MCF 10A (cell line): ENCODE results near the gene PRSS50. TPM values are rescaled to one million over a fixed set of nuclear protein-coding genes. Genes with fewer than 3 reads are reported as not detected.

Experiments
- BruUV-seq: library from RNA; stranded (reverse); fragments of 400-500 nt; replicated peaks from 2 replicates; lab custom pipeline; 2021; lab: Mats Ljungman, UMichigan
- CTCF ChIA-PET: fragments of 300-600 bp; sonication (Branson Sonifier 250); formaldehyde crosslinking; extraction: SDS; loops from one replicate; lab custom pipeline; 2021; ENCODE audit warnings: antibody characterized with exemption, inconsistent platforms; lab: Yijun Ruan, JAX
- POLR2A ChIA-PET: fragments of 300-600, 350-650 bp; sonication (Branson Sonifier 250); formaldehyde crosslinking; extraction: SDS; loops from one replicate; lab custom pipeline; 2020; ENCODE audit warnings: antibody characterized with exemption, inconsistent platforms; lab: Yijun Ruan, JAX
- DNase-seq: peaks from one replicate; pipeline ENCODE4 v3.0.0-alpha.2; 2018; ENCODE audit not compliant: unreplicated experiment
- H3K27ac Mint-ChIP-seq: one replicate; pipeline ENCODE4 v1.8.0; 2022; ENCODE audit warnings: mild to moderate bottlenecking, low read depth, mixed read lengths; ENCODE audit not compliant: unreplicated experiment
- H3K27me3 Mint-ChIP-seq: one replicate; pipeline ENCODE4 v1.8.0; 2022; ENCODE audit warnings: mixed read lengths; ENCODE audit not compliant: insufficient read depth, unreplicated experiment
- H3K36me3 Mint-ChIP-seq: one replicate; pipeline ENCODE4 v1.8.0; 2022; ENCODE audit warnings: mild to moderate bottlenecking, moderate library complexity, mixed read lengths; ENCODE audit not compliant: insufficient read depth, unreplicated experiment
- H3K4me1 Mint-ChIP-seq: one replicate; pipeline ENCODE4 v1.8.0; 2022; ENCODE audit warnings: mixed read lengths; ENCODE audit not compliant: insufficient read depth, unreplicated experiment
- H3K4me3 Mint-ChIP-seq: one replicate; pipeline ENCODE4 v1.8.0; 2022; ENCODE audit warnings: mild to moderate bottlenecking, moderate library complexity, mixed read lengths; ENCODE audit not compliant: unreplicated experiment
- H3K9me3 Mint-ChIP-seq: one replicate; pipeline ENCODE4 v1.8.0; 2022; ENCODE audit warnings: mixed read lengths; ENCODE audit not compliant: unreplicated experiment
- intact Hi-C: fragments of 100-400 bp; cut with micrococcal nuclease; formaldehyde crosslinking; loops from 2 replicates; pipeline ENCODE4 v1.14.1; 2022
- total RNA-seq: library from RNA; stranded (reverse); gene quantifications from 2 replicates; pipeline ENCODE4 v1.2.3, GENCODE V29; 2022
- TF ChIP-seq, protein P1 (sequence below): fragments of 200-600 bp; IDR thresholded peaks from one replicate; pipeline ENCODE4 v1.8.0; 2022; ENCODE audit warnings: antibody characterized with exemption, mild to moderate bottlenecking; ENCODE audit not compliant: unreplicated experiment

Gene PRSS50
- total RNA-seq, 1 experiment from 2014 or later = not detected

DNA sequence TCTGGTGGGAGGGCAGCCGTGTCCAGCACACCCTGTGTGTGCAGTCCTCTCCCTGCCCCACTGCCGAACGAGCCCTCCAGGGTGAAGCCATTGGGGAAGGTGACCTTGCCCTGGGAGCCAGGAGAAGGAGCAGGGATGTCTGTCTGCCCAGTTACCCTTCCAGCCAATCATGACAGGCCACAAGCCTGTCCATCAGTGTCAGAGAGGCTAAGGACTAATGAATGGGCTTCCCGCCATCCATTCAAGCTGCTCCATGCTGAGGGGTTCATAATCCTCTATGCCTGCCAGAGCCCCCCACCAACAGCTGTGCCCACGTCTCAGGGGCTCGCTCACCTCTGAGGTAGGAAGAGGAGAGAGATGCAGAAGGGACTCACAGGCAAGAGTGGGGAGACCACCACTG is 39.4 kb downstream of the PRSS50 start:
- no peaks in the 10 kb centered on the region for H3K4me1 Mint-ChIP-seq
- H3K36me3 Mint-ChIP-seq = peaks cover 48% of the 10 kb centered on the region
- no TSS peak for BruUV-seq
- no peak overlapping the region for H3K4me3 Mint-ChIP-seq
- intact Hi-C loops = no loop called here
- ChIA-PET CTCF (no interaction called here), POLR2A (interaction anchor here (1.7 to 3.5 kb wide), 3 partner anchors 8 to 13 kb away, joined by 6 to 13 read pairs (median 8); no protein-coding TSS in a partner anchor)
- no peaks in the 10 kb centered on the region for H3K27me3 Mint-ChIP-seq
- H3K27ac Mint-ChIP-seq = no peak overlapping the region
- TF ChIP-seq, protein P1, sequence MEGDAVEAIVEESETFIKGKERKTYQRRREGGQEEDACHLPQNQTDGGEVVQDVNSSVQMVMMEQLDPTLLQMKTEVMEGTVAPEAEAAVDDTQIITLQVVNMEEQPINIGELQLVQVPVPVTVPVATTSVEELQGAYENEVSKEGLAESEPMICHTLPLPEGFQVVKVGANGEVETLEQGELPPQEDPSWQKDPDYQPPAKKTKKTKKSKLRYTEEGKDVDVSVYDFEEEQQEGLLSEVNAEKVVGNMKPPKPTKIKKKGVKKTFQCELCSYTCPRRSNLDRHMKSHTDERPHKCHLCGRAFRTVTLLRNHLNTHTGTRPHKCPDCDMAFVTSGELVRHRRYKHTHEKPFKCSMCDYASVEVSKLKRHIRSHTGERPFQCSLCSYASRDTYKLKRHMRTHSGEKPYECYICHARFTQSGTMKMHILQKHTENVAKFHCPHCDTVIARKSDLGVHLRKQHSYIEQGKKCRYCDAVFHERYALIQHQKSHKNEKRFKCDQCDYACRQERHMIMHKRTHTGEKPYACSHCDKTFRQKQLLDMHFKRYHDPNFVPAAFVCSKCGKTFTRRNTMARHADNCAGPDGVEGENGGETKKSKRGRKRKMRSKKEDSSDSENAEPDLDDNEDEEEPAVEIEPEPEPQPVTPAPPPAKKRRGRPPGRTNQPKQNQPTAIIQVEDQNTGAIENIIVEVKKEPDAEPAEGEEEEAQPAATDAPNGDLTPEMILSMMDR = no peak
- DNase-seq = no peak
- H3K9me3 Mint-ChIP-seq = no peaks in the 10 kb centered on the region

DNA sequence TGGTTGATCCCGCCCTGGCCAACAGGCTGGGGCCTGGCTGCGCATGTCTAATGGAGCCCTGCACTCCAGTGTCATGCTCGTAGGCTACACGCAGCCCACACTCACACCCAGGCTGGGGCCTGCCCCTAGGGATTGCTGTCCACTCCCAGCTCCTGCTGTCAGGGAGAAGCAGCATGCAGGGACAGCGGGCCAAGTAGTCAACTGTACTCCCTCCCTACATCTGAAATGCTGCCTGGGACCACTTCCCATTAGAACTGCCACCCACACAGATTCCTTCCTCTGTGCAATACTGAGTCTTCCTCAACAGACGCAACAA is 40.3 kb downstream of the PRSS50 start:
- no peak overlapping the region for H3K4me3 Mint-ChIP-seq

DNA sequence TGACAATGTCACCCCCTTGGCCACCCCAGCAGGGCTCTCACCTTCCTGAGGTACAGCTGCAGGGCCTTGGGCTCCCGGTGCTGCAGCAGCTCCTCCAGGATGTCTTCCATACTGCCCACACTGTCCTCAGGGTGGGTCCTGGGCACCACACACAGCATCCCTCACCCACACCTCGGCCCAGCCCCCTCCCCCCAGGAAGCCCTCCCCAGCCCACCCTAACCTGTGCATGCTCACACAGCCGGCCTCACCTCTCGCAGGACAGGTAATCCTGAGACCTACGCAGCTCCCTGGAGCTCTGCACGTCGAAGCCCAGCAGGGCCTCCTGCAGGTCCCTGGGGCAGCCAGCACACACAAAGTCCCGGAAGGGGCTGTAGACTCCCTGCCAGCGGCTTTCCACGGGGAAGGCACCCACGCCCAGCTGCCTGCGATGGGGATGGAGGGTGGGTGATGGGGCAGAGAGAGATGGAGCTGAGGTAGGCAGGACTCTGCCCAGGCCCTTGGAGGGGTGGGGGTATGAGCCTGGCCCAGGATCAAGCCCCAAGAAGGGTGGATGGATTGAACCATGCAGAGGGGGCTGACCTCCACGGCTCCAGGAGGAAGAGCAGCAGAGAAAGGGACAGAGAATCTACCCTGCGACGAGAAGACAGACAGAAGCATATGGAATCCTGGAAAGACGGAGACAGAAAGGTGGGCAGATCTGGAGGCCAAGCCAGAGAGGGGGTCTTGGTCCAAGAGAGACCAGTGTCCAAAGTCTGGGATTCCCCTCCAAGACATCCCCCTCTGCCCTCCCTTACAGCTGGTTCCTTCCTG is 40.9 kb downstream of the PRSS50 start:
- POLR2A ChIA-PET = interaction anchor here (0.5 to 3.5 kb wide), 5 partner anchors 10 to 377 kb away, joined by 3 to 13 read pairs (median 3); no protein-coding TSS in a partner anchor
- Mint-ChIP-seq H3K4me3 (no peak overlapping the region), H3K9me3 (no peaks in the 10 kb centered on the region), H3K27me3 (no peaks in the 10 kb centered on the region), H3K4me1 (no peaks in the 10 kb centered on the region), H3K27ac (no peak overlapping the region), H3K36me3 (peaks cover 54% of the 10 kb centered on the region)
- intact Hi-C loops = no loop called here
- no peak for DNase-seq
- TF ChIP-seq, protein P1 = no peak
- no TSS peak for BruUV-seq
- CTCF ChIA-PET = interaction anchor here (1.0 to 1.4 kb wide), 2 partner anchors 10 to 160 kb away, joined by 3 read pairs; no protein-coding TSS in a partner anchor

More for the DNA sequence above, 40.3 kb downstream of the PRSS50 start:
- Mint-ChIP-seq H3K27me3 (no peaks in the 10 kb centered on the region), H3K4me1 (no peaks in the 10 kb centered on the region), H3K27ac (no peak overlapping the region), H3K9me3 (no peaks in the 10 kb centered on the region), H3K36me3 (peaks cover 48% of the 10 kb centered on the region)
- BruUV-seq = no TSS peak
- CTCF ChIA-PET = interaction anchor here (1.0 kb wide), 1 partner anchor 160 kb away, joined by 3 read pairs; no protein-coding TSS in a partner anchor
- intact Hi-C loops = no loop called here
- TF ChIP-seq, protein P1 = no peak
- POLR2A ChIA-PET = interaction anchor here (0.5 to 3.5 kb wide), 3 partner anchors 11 to 378 kb away, joined by 3 to 13 read pairs (median 3); no protein-coding TSS in a partner anchor
- DNase-seq = no peak

DNA sequence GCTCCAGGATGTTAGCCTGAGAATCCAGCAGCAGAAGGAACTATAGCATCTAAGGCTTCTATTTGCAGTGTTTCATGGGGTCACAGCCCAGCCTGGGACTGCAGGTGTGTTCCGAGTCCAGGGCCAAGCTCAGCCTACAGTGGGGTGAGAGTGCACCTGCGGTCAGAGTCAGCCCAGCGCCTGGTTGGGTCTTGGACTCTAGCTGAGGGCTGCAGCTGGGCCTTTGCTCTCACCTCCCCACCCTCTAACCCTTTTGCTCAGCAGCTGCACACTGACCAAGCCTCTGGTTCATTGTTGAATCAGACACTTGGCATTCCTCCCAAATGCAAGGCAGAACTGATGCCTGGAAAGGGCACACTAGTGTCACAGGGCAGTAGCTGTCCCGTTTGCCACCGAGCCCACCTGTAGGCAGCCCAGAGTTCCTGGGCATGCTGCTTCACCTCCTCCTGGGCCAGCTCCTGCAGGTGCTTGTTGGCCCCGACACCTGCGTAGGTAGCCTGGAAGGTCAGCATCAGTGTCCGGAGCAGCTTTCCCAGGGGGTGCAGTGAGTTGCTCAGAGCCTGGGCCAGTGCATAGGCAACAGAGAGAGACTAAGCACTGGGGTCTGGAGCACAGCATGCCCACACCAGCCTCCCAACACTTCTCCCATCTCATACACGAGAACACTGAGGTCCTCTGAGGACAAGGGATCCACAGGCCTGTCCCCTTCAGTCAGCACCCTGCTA is 41.7 kb downstream of the PRSS50 start:
- H3K9me3 Mint-ChIP-seq = no peaks in the 10 kb centered on the region
- no peak overlapping the region for H3K4me3 Mint-ChIP-seq
- H3K27me3 Mint-ChIP-seq = no peaks in the 10 kb centered on the region
- TF ChIP-seq, protein P1 = no peak
- no peak overlapping the region for H3K27ac Mint-ChIP-seq
- BruUV-seq = no TSS peak
- H3K4me1 Mint-ChIP-seq = no peaks in the 10 kb centered on the region
- DNase-seq = no peak
- intact Hi-C loops = no loop called here
- ChIA-PET POLR2A (interaction anchor here (0.6 to 1.4 kb wide), 2 partner anchors 14 to 159 kb away, joined by 3 read pairs; no protein-coding TSS in a partner anchor), CTCF (interaction anchor here (0.7 to 1.9 kb wide), 4 partner anchors 11 to 164 kb away, joined by 3 to 4 read pairs (median 3); no protein-coding TSS in a partner anchor)
- peaks cover 49% of the 10 kb centered on the region for H3K36me3 Mint-ChIP-seq
